HG03108 (cell line): ENCODE results near the gene KCNQ5.
"Not testable (repeated sequence)": the region's sequence is repeated elsewhere in the genome, so short reads cannot be mapped to it uniquely, and the experiment has no call there.

Experiments used
- ATAC-seq: cut with Tn5 transposase; IDR thresholded peaks from one replicate; pipeline ENCODE4 v1.9.1; 2021; ENCODE audit warnings: moderate library complexity; ENCODE audit not compliant: unreplicated experiment

The KCNQ5 gene

DNA sequence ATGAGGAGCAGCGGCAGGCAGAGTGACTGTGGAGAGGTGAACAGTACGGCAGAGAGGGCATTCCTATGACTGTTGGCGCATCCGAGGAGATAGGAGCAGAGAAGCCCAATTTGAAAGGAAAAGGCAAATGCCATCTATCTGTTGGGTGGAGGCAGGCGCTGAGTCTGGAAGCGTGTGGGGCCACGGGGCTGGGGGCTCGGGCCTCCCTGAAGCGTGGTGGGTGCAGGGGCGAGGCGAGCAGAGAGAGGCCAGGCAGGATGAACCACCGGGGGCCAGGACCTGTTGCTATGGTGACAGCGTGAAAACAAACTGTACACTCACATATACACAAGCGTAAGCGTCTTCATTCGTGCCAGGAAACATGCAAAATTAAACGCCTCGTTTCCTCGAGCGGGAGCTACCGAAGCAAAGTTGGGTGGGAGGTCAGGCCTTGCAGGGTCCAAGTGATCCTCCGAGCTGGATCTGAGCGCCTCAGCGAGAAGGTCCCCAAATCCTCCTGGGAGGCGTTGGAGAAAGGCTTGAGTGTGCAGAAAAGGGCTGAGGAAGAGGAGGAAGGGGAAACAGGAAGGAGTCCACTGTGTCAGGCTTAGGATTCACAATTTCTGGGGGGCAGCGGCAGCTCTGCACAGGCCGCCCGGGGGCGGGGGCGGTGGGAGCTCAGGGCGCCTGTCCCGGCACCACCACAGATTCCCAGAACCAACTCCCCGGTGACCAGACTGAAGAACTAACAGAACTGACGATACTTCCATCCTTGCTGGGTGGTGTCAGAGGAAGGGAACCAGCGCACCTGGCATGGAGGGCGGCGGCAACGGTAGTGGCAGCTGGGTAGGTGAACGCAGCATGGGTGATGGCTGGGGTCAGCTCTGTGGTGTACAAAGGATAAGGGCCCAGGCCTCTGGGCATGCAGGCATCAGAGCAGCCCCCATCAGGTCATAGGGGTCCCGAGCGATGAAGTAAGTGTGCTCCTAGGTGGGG is 535.2 kb downstream of the KCNQ5 start:
- ATAC-seq, result no peak

DNA sequence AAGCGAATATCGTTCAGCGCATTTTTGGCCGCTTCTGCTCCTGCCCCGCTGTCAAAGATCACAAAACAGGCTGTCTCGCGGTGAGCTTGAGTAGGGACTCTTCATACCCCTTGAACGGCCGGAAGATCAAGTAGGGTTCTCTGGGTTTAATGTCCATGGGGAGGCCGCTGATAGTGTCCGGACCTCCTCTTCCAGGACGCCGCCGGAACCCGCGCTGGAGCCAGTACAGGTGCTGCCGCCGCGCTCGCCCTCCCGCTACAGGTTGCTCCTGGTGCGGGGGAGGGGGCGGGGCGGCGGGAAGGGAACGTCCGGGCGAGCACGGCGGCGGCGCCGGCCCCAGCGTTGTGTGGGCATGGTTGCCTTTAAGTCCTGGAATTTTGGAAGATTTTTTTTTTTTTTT is 536.0 kb downstream of the KCNQ5 start:
- ATAC-seq, result no peak

DNA sequence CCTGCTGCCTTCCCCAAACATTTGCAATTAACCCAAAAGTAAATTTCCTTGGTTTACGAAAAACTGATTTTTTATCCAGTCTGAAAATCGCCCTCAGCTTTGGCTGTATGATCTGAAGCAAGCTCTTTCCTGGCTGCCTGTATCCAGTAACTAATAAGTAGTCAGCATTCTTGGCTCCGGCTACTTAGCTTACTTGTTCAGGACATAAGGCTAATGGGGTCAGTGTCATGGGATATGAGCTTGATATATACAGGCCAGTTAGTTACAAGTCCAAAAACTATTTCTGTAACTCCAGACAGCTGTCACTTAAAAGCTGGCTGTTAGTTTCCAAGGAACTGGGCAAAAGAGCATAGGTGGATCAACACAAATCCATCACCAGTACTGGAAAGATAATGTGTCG is 547.2 kb downstream of the KCNQ5 start:
- no peak for ATAC-seq

DNA sequence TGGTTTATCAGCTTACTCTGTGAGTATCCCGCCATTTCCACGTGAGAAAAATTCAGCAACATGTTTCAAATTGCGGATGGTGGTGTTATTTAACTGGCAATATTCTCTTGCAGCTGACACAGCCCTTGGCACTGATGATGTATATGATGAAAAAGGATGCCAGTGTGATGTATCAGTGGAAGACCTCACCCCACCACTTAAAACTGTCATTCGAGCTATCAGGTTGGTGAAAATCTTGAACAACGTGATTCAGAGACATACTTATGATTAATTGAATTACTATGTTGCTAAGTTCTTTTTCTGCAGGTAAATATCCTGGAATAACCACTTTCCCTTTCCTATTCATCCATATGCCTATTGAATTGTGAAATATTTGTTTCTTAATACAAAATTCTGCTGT is 547.8 kb downstream of the KCNQ5 start:
- no peak for ATAC-seq

DNA sequence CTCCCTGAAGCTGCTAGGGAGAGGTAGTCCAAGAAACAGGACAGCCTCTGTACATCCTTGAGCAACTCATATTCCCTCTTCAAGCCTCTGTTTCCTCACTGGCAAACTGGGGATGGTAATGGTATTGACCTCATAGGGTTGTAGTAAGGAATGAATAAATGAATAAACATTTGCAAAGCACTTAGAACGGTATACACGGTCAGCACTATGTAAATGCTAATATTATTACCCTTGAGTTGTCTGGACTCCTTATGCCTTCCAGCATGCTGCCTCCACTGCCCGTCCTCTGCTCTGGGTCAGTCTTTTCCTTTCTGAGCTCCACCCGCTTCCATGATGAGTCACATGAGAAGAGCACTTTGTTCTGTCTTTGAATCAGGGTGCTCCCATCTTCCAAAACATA is 552.8 kb downstream of the KCNQ5 start:
- no peak for ATAC-seq

DNA sequence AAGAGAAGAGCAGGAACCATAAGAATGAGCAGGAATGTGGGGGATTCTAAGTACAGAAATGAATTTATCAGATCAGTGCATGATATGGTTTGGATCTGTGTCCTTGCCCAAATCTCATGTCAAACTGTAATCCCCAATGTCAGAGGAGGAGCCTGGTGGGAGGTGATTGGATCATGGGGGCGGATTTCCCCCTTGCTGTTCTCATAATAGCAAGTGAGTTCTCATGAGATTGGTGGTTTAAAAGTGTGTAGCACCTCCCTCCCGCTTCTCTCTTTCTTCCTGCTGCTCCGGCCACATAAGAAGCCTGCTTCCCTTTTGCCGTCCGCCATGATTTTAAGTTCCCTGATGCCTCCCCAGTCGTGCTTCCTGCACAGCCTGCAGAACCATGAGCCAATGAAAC is 554.2 kb downstream of the KCNQ5 start:
- no peak for ATAC-seq

DNA sequence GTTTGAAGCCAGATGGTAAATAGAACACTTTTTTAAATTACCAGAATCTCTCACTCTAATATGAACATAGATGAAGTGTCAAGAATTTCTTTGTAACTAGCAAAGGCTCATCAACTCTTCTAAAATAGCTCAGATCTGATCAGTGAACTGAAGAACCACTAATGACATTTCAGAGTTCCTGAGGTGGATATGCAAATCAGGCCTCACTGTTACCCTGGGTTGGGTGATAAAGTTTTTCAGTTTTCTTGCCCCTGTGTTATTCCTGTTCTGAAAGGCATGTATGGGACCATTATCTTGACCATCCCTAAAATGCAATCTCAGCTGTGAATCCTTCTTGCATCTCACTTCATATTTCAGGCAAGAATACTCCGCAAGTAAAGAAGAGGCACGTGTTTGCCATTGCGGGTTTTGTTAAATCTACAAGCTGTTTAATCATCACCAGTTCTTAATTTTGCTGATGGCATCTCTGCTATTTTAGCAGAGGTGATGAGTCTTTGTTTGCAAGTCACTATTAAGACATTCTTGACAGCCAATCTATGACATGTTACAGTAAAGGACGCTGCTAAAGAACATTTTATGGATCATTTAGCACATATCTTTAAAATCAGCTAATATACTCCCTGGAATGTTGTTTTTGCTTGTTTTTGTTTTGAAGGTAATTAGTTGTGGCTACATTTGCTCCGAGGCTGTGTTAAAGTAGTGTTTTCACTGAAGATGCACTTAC is 555.5 kb downstream of the KCNQ5 start:
- ATAC-seq, result peak; percentile 59

DNA sequence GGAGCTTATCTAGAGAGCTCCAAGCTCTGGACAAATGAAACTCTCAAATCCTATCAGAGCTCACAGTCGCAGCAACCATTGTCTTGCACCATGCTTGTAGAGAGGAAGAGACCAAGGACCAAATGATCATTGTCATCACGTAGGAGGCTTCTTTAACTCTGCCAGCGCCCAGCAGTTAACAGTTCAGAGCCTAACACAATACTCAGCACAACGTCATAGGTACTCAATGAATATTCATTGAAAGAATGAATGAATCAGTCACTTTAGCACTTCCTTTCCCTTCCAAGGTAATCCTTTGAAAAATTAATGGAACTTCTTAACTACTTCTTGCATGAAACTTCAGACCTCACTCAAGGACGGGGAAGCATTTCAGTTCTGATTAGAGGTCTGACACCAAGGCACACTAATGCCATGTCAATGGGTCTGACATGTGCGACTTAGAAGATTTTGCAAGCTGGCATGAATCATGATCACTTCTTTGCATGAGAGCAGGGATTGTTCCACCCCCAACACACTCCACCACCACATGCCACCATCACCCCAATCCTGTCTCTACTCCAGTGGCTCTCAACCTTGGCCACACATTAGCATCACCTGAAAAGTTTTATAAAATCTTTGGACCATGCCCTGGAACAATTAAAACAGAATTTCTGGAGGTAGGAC is 558.3 kb downstream of the KCNQ5 start:
- no peak for ATAC-seq

DNA sequence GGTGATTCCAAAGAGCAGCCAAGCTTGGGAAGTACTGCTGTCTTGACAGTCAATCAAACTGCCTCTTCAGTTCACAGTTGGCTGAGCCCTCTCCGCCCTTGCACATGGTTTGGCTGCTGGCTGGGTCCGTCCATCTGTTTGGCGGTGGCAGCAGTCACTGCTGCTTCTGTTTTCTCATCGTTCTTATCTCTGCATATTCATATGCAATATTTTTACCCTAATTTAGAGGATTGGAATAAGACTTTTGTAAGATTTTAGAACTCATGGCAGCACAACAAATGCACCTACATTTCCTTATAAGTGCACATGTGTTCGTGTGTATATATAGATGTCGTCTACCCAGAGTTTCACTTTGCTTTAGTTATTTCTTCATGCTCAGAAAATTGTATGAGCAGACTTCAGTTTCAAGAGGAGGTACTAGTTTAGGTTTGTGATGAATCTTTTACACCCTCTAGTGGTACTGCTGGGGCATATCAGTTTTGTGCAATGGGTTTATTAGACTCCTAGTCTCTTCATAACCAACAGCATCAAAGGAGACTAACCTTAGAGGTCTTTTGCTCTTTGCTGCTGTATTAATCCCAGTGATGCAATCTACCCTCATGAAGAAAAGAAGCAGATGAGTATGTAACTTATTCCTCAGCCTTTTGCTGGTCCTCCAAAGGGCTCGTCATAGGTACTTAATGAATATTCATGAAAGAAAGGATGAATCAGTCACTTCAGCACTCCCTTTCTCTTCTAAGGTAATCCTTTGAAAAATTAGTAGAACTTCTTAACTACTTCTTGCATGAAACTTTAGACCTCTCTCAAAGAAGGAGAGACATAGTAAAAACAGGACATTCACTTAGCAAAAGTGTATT is 559.1 kb downstream of the KCNQ5 start:
- ATAC-seq, result peak; percentile 81

DNA sequence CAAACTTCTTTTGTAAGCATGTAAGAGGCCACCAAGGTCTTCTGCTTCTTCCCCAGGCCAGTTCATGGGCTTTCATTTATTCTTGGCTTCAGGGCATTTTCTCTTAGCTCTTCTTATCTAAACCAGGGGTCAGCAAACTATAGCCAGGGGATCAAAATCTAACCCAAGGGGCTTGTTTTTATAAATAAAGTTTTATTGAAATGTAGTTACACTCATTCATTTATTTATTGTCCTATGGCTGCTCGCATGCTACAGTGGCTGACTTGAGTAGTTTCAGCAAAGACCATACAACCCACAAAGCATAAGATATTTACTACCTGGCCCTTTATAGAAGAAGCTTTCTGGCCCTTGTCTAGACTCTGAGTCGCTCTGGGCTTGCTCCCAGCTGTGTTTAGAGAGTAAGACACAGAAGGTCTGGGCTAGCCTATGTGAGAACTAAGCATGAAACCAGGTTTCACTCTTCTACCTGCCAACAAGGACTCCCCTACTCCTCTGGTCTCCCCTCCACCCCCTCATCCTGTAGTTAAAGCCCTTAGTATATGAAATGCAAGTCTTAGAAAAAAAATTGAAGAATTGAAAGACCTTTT is 560.2 kb downstream of the KCNQ5 start:
- no peak for ATAC-seq

DNA sequence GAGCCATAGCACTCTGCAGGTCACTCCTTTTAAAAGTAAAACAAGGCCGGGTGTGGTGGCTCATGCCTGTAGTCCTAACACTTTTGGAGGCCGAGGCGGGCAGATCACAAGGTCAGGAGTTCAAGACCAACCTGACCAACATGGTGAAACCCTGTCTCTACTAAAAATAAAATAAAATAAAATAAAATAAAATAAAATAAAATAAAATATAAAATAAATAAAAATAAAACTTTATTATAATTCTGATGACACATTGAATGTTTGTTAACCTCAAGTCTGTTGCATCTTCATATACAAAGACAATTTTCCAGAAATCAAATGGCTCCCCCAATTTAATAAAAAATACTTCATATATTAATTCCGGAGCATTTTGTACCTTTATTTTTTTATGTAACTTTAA is 571.4 kb downstream of the KCNQ5 start:
- ATAC-seq, result not testable (repeated sequence)

DNA sequence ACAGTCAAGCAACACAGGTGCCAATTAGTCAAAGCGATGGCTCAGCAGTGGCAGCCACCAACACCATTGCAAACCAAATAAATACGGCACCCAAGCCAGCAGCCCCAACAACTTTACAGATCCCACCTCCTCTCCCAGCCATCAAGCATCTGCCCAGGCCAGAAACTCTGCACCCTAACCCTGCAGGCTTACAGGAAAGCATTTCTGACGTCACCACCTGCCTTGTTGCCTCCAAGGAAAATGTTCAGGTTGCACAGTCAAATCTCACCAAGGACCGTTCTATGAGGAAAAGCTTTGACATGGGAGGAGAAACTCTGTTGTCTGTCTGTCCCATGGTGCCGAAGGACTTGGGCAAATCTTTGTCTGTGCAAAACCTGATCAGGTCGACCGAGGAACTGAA is 572.9 kb downstream of the KCNQ5 start:
- no peak for ATAC-seq

DNA sequence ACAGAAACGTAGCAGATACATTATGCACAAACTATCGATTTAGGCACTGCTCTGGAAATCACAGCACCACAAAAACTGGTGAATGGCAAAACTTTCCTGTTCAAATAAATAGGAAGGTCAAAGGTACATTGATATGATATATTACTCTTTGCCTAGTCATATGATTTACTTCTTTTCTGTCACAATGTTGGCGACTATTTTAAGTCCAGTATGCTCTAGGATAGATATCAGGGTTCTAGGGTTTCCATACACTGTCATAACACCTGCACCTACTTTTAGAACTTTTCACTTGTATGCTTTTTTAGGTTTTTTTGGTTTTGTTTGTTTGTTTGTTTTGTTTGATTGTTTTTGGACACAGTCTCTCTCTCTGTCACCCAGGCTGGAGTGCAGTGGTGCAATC is 578.4 kb downstream of the KCNQ5 start:
- ATAC-seq, result no peak

DNA sequence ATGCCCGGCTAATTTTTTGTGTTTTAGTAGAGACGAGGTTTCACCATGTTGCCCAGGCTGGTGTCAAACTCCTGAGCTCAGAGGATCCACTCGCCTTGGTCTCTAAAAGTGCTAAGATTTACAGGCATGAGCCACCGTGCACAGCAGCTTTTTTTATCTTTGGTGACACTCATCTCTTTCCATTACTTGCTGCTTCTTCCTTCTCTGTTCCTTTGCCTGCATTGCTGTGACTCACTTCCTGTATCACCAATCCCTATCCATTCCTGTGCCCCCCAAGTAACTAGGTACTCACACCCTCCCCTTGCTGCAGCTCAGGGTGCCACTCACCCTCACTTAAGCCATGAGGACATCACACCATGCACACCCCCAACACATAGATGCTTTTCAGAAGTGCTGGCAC is 578.9 kb downstream of the KCNQ5 start:
- no peak for ATAC-seq

DNA sequence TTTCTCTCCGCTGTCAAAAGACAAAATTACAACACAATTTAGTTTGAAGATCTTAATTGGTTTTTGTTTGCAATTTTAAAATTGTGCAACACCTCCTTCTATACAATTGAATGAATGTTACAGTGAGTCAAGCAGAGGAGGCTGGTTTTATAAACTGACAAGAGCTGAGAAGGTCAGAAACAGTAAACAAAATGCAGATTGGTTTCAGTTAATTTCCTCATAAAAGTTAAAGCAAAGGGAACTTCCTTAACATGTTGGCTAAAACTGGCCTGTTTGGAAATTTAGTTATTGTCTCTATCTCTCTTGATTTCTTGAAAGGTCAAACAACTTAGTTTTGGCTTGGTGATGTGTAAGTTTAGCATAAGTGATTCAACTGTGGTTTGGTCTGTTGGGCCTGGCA is 581.2 kb downstream of the KCNQ5 start:
- ATAC-seq, result no peak

DNA sequence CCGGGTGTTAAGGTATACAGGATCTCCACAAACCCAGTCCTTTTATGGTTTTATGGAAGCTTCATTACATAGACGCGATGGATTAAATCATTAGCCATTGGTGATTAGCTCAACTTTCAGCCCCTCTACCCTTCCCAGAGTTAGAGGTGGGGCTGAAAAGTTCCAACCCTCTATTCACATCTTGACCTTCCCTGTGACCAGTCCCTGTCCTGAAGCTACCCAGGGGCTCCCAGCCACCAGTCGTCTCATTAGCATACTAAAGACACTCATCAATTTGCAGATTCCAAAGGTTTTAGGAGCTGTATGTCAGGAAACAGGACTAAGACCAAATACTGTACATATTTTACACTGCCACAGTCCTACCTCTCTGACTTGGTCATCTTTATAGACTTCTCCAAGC is 582.4 kb downstream of the KCNQ5 start:
- no peak for ATAC-seq

DNA sequence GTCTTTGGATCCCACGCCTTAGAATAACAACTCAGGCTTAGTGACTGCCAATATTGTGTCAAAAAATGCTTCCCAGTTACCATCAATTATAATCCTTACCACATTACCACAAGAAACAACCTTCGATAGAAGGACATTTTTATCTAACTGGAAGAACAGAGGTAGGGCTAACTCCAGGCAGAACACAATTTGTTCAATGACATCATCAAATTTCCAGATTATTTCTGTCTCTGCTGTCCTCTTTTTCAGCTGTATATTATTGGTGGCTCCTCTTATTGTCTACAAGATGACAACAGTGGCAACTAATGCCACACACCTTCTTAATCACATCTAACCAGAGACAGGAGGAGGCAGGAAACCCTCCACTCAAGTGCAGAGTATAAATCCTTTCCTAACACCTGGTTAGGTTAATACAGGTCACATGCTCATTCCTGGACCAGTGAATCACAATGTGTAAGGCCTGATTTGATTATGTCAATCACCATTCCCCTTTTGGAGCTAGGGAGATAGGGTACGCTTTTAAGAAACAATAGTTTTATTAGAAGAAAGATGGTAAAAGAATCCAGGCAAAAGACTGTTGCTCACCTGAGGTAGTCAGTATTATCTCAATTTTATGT is 585.5 kb downstream of the KCNQ5 start:
- ATAC-seq, result no peak

DNA sequence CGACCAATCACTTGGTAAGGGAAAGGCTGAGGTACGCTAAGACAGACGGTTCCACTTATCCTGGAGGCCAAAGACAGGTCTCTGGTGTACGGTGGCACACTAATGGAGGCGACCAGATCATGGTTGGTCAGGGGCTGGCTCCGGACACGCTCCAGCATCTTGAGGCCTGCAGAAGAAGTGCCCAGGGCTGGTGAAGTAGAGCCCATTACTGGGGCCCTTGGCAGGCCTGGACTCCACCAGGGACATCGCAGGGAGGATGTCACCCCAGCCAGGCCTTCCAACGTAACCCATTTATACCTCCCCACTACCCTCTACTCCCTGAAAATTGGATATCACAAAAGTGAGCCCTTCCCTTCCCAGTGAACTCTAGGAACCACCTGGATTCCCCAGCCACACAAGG is 587.3 kb downstream of the KCNQ5 start:
- no peak for ATAC-seq

DNA sequence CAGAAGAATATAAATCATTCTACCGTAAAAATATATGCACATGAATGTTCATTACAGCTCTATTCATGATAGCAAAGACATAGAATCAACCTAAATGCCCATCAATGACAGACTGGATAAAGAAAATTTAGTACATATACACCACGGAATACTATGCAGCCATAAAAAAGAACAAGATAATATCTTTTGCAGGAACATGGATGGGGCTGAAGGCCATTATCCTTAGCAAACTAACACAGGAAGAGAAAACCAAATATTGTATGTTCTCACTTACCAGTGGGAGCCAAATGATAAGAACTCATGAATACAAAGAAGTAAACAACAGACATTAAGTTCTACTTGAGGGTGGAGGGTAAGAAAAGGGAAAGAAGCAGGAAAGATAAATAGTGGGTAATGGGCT is 595.0 kb downstream of the KCNQ5 start:
- no peak for ATAC-seq

DNA sequence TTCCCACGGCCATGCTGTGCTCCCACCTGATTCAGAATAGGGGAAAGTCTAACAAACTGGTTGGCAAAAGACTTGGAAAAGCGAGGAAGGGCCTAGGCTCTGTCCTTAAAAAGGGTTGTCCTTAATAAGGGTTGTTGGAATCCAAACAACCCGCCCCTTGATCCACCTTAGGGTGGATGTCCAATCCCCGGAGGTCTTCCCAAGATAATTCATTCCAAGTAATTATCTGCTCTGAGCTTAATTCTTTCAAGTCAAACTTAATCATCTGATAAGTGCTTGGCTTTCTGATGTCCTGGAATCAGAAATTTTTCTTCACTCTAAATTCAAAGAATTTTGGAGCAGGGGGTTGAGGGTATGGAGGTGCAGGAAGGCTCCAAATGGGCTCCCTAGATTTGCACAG is 603.5 kb downstream of the KCNQ5 start, which contains the start of gene KHDC1L:
KHDC1L (minus strand) TSS at position 101 of the 400 bp plus-strand sequence; CDS start at position 13, 88 bp downstream.
- ATAC-seq, result no peak
